Panc1 (cell line): ENCODE results near the gene GBP7.

ENCODE experiments used
- POLR2AphosphoS5 ChIP-seq: IDR thresholded peaks from 2 replicates; pipeline ENCODE4 v1.6.1; 2012; ENCODE audit warnings: mild to moderate bottlenecking, low read depth, low read length, moderate library complexity
- SIN3A ChIP-seq: IDR thresholded peaks from 2 replicates; pipeline ENCODE4 v1.6.1; 2012; ENCODE audit warnings: low read depth, mild to moderate bottlenecking, low read length, moderate library complexity, borderline replicate concordance; ENCODE audit not compliant: insufficient read depth
- TF ChIP-seq, protein P1 (sequence below): fragments of 450-650 bp; IDR thresholded peaks from 2 replicates; pipeline ENCODE4 v1.5.1; 2017; ENCODE audit warnings: mild to moderate bottlenecking
- TF ChIP-seq, protein P2 (sequence below), 2 experiments: IDR thresholded peaks; 2 replicates each; pipeline ENCODE4 v1.6.1; 2011 to 2012; ENCODE audit warnings: low read depth in 2 of 2, control low read depth in 1 of 2, low read length in 1 of 2, mild to moderate bottlenecking in 1 of 2, moderate library complexity in 1 of 2; ENCODE audit not compliant: insufficient read depth in 1 of 2

DNA sequence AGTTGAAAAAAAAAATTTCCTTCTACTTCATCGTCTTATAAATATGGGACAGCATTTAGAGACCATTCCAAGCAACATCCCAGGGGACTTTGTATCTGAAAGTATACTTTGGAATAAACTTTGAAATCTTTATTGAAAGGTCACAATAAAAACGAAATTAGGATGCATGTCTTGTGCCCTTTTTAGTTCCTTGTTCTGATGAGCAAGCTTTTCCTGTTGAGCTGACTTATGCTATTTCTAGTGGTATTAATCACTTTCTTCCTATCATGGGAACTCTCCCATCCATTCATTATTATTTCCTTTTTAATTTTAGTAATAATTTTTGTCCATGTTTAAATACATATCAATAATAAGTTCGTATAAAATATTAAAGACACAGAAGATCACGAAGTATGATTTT is 45.9 kb downstream of the GBP7 start:
- TF ChIP-seq POLR2AphosphoS5 (no peak), SIN3A (no peak)
- TF ChIP-seq, protein P1, sequence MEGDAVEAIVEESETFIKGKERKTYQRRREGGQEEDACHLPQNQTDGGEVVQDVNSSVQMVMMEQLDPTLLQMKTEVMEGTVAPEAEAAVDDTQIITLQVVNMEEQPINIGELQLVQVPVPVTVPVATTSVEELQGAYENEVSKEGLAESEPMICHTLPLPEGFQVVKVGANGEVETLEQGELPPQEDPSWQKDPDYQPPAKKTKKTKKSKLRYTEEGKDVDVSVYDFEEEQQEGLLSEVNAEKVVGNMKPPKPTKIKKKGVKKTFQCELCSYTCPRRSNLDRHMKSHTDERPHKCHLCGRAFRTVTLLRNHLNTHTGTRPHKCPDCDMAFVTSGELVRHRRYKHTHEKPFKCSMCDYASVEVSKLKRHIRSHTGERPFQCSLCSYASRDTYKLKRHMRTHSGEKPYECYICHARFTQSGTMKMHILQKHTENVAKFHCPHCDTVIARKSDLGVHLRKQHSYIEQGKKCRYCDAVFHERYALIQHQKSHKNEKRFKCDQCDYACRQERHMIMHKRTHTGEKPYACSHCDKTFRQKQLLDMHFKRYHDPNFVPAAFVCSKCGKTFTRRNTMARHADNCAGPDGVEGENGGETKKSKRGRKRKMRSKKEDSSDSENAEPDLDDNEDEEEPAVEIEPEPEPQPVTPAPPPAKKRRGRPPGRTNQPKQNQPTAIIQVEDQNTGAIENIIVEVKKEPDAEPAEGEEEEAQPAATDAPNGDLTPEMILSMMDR = no peak
- TF ChIP-seq, protein P2, sequence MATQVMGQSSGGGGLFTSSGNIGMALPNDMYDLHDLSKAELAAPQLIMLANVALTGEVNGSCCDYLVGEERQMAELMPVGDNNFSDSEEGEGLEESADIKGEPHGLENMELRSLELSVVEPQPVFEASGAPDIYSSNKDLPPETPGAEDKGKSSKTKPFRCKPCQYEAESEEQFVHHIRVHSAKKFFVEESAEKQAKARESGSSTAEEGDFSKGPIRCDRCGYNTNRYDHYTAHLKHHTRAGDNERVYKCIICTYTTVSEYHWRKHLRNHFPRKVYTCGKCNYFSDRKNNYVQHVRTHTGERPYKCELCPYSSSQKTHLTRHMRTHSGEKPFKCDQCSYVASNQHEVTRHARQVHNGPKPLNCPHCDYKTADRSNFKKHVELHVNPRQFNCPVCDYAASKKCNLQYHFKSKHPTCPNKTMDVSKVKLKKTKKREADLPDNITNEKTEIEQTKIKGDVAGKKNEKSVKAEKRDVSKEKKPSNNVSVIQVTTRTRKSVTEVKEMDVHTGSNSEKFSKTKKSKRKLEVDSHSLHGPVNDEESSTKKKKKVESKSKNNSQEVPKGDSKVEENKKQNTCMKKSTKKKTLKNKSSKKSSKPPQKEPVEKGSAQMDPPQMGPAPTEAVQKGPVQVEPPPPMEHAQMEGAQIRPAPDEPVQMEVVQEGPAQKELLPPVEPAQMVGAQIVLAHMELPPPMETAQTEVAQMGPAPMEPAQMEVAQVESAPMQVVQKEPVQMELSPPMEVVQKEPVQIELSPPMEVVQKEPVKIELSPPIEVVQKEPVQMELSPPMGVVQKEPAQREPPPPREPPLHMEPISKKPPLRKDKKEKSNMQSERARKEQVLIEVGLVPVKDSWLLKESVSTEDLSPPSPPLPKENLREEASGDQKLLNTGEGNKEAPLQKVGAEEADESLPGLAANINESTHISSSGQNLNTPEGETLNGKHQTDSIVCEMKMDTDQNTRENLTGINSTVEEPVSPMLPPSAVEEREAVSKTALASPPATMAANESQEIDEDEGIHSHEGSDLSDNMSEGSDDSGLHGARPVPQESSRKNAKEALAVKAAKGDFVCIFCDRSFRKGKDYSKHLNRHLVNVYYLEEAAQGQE (IDR thresholded peaks at IDR 0.05; ENCODE audit: insufficient read depth in 1 of 2, low read depth in 2 of 2, low read length in 1 of 2) = no peak
